Ovary (tissue), 3 donors: Measurements from ENCODE around the gene SHISA8.

Source experiments
- CTCF ChIP-seq, 3 donors: fragments of 450-650 bp in 2 of 3; fragments of 200-600 bp in 1 of 3; IDR thresholded peaks; one replicate each; pipeline versions ENCODE4 v1.5.1 to v1.8.0; 2016 to 2022; ENCODE audit warnings: antibody characterized with exemption in 3 of 3, mild to moderate bottlenecking in 1 of 3
- POLR2A ChIP-seq: fragments of 450-650 bp; IDR thresholded peaks from one replicate; pipeline ENCODE4 v1.6.1; 2017; ENCODE audit warnings: antibody characterized with exemption, mild to moderate bottlenecking, moderate library complexity
- donor health status: DM: no; HTN: no; CAD: no.

DNA sequence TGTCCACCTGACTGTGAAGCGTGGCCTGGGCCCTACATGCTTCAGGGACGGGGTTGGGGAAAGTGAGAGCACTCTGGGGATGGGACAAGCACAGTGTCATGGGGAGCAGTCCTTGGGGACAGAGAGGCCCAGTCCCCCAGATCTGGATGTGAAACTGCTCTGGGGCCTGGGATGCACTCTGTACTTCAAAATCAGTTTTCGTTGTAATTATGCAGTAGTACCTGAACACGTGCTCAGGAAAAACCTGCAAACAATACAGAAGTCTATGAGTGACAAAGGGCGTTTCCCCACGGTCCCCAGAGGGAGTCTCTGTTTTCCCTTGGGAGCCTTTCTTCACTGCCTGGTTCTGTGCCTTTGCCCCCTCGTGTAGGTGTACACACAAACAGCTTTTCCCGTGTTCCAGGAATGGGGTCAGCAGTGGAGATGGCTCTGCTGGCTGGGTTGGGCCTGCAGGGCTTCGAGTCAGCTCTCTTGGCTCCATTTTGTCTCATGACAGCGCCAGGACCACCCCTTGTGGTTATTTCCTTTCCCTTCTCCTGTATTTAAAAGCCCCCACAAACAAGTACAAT lies 16.9 kb upstream of the SHISA8 start:
- TF ChIP-seq CTCF (IDR thresholded peaks at IDR 0.05) (no peak), POLR2A (no peak)
